ENCODE data around the gene CTTNBP2.

GRCh38 chr7:117673367-117673766 lies 199.9 kb downstream of the CTTNBP2 start:
- no peak for TF ChIP-seq CTCF (IDR thresholded peaks at IDR 0.05)
- no peak for TF ChIP-seq EZH2 (IDR thresholded peaks at IDR 0.05; ENCODE audit: borderline replicate concordance, insufficient read depth, low read depth, low read length, poor library complexity, severe bottlenecking)
